ENCODE results near the gene DERL3. TPM values are rescaled to one million over a fixed set of nuclear protein-coding genes. Genes with fewer than 3 reads are reported as not detected.

DERL3 gene
- total RNA-seq, 2 experiments from 2014 or later: 0.66 to 0.98 TPM

DNA sequence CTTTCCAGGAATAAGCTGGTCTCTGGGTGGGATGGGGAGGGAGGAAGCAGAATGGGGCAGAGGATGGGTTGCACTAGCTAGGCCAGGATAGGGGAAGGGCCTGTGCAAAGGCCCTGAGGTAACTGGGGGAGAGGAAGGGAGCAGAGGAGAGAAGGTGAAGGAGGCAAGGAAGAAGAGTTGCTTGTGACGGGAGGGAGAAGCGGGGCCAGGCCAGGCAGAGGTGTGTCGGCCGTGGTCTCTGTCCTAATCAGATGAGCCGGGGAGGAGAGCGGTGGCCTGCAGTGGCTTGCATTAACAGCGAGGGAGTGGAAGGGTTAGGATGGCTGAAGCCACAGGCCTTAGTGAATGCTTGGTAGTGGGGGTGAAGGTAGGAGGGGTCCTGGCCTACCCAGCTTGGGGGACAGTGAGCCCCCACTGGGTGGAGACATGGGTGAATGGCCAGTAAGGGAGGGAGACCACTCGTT, 6.0 kb upstream of the DERL3 start:
- ChIA-PET POLR2A (interaction anchor here (1.4 kb wide), 1 partner anchor 13 kb away, joined by 3 read pairs; the partner anchor contains the start of gene SLC2A11), CTCF (no interaction called here)
- Mint-ChIP-seq H3K27ac (no peak overlapping the region), H3K4me3 (no peak overlapping the region), H3K27me3 (no peaks in the 10 kb centered on the region), H3K36me3 (ENCODE audit: low read depth) (no peaks in the 10 kb centered on the region), H3K4me1 (ENCODE audit: low read depth) (no peaks in the 10 kb centered on the region), H3K9me3 (no peaks in the 10 kb centered on the region)
- intact Hi-C loops (cut with DNase I, micrococcal nuclease): loop anchor here (5.0 kb wide), 4 partner anchors 72 to 302 kb away; partner anchors contain the start of genes CHCHD10 (in 1 of the 2) and MMP11 (in 1 of the 2)
- TF ChIP-seq, protein P1, sequence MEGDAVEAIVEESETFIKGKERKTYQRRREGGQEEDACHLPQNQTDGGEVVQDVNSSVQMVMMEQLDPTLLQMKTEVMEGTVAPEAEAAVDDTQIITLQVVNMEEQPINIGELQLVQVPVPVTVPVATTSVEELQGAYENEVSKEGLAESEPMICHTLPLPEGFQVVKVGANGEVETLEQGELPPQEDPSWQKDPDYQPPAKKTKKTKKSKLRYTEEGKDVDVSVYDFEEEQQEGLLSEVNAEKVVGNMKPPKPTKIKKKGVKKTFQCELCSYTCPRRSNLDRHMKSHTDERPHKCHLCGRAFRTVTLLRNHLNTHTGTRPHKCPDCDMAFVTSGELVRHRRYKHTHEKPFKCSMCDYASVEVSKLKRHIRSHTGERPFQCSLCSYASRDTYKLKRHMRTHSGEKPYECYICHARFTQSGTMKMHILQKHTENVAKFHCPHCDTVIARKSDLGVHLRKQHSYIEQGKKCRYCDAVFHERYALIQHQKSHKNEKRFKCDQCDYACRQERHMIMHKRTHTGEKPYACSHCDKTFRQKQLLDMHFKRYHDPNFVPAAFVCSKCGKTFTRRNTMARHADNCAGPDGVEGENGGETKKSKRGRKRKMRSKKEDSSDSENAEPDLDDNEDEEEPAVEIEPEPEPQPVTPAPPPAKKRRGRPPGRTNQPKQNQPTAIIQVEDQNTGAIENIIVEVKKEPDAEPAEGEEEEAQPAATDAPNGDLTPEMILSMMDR (IDR thresholded peaks at IDR 0.05): no peak
- Histone ChIP-seq H3K4me3 (ENCODE audit: low read length) (no peak overlapping the region), H3K27me3 (ENCODE audit: control insufficient read depth in 1 of 2, insufficient read depth in 2 of 2, low read length in 2 of 2) (peaks cover 0 to 1% of the 10 kb centered on the region in 2 experiments), H3K27ac (ENCODE audit: low read depth in 1 of 2, low read length in 2 of 2) (no peak overlapping the region), H3K36me3 (ENCODE audit: insufficient read depth, low read length) (no peaks in the 10 kb centered on the region), H3K9me3 (ENCODE audit: control insufficient read depth in 1 of 2, insufficient read depth in 1 of 2, low read length in 2 of 2) (no peaks in the 10 kb centered on the region), H3K4me1 (ENCODE audit: insufficient read depth, low read length) (peaks cover 10% of the 10 kb centered on the region)
- DNase-seq (no peak), ATAC-seq (ENCODE audit: poor library complexity) (no peak)

DNA sequence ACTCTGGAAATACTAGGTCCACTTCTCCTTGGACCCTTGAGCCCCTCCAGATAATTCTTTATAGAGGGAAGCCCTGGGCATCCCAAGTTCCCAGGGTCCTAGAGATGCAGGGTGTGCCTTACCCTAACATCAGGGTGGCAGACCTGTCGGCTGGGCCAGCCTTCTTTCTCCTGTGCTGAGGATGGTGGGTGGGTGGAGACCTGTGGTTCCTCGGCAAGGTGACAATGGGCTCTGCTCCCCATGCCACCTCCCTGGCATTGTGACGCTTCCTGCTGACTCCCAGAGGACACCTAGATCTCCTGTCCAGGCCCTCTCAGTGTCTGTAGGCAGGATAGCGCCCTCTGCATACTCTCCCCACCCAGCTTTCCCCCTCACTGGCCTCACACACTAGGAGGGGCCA, 3.8 kb upstream of the DERL3 start:
- DNase-seq (no peak), ATAC-seq (ENCODE audit: poor library complexity) (no peak)
- no peaks in the 10 kb centered on the region for H3K27me3 ChIP-seq (ENCODE audit: control insufficient read depth in 1 of 2, insufficient read depth in 2 of 2, low read length in 2 of 2)
- intact Hi-C loops (cut with DNase I, micrococcal nuclease): no loop called here
- no peaks in the 10 kb centered on the region for H3K27me3 Mint-ChIP-seq
- H3K9me3 ChIP-seq (ENCODE audit: control insufficient read depth in 1 of 2, insufficient read depth in 1 of 2, low read length in 2 of 2): no peaks in the 10 kb centered on the region
- H3K4me3 Mint-ChIP-seq: no peak overlapping the region
- no peak overlapping the region for H3K27ac Mint-ChIP-seq
- no peaks in the 10 kb centered on the region for H3K36me3 Mint-ChIP-seq (ENCODE audit: low read depth)
- H3K4me3 ChIP-seq (ENCODE audit: low read length): no peak overlapping the region
- H3K9me3 Mint-ChIP-seq: no peaks in the 10 kb centered on the region
- peaks cover 22% of the 10 kb centered on the region for H3K4me1 ChIP-seq (ENCODE audit: insufficient read depth, low read length)
- no peaks in the 10 kb centered on the region for H3K36me3 ChIP-seq (ENCODE audit: insufficient read depth, low read length)
- H3K27ac ChIP-seq (ENCODE audit: low read depth in 1 of 2, low read length in 2 of 2): no peak overlapping the region
- ChIA-PET POLR2A (no interaction called here), CTCF (no interaction called here)
- TF ChIP-seq, protein P1 (IDR thresholded peaks at IDR 0.05): no peak
- peaks cover 15% of the 10 kb centered on the region for H3K4me1 Mint-ChIP-seq (ENCODE audit: low read depth)

DNA sequence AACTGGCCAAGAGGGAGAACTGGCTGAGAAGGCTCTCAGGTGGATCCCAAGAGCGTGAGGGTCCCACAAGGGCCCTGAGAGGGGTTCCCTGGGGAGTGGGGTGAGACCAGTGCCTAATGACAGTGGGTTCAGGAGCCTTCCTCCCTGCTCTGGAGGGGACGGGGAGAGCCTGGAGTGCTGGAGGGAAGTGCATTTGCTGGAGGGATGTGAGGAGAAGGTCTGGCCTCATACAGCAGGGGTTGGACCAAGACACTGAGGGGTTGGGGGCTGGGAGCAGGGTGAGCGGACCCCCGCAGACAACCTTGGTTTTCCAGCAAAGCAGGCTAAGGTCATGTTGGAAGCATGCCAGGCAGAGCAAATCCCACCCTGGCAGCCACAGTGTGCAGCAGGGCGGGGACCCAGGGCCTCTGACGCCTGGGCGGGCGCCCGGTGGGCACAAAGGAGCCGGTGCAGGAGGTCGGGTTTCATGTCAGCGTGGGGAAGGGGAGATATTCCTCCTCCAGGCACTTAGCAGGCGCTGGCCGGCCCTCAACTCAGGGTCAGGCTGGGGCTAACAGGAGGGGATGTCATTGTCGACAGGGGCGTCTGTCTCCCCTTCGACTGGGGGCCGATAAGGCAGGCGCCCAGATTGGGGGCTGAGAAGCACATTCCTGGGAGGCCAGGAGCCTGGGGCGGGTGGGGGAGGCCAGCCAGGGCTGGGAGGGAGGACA, 3.1 kb upstream of the DERL3 start:
- H3K9me3 Mint-ChIP-seq: no peaks in the 10 kb centered on the region
- H3K27me3 Mint-ChIP-seq: no peaks in the 10 kb centered on the region
- intact Hi-C loops (cut with DNase I, micrococcal nuclease): no loop called here
- H3K27me3 ChIP-seq (ENCODE audit: control insufficient read depth in 1 of 2, insufficient read depth in 2 of 2, low read length in 2 of 2): no peaks in the 10 kb centered on the region
- no peaks in the 10 kb centered on the region for H3K9me3 ChIP-seq (ENCODE audit: control insufficient read depth in 1 of 2, insufficient read depth in 1 of 2, low read length in 2 of 2)
- H3K27ac Mint-ChIP-seq: no peak overlapping the region
- H3K36me3 ChIP-seq (ENCODE audit: insufficient read depth, low read length): no peaks in the 10 kb centered on the region
- no peak overlapping the region for H3K27ac ChIP-seq (ENCODE audit: low read depth in 1 of 2, low read length in 2 of 2)
- ChIA-PET CTCF (no interaction called here), POLR2A (no interaction called here)
- H3K36me3 Mint-ChIP-seq (ENCODE audit: low read depth): no peaks in the 10 kb centered on the region
- ATAC-seq (ENCODE audit: poor library complexity): no peak
- H3K4me3 Mint-ChIP-seq: no peak overlapping the region
- no peak overlapping the region for H3K4me3 ChIP-seq (ENCODE audit: low read length)
- no peak for DNase-seq
- TF ChIP-seq, protein P1 (IDR thresholded peaks at IDR 0.05): no peak
- peaks cover 15% of the 10 kb centered on the region for H3K4me1 Mint-ChIP-seq (ENCODE audit: low read depth)
- peaks cover 25% of the 10 kb centered on the region for H3K4me1 ChIP-seq (ENCODE audit: insufficient read depth, low read length)
